ENCODE data around the gene BACH2. TPM values are rescaled to one million over a fixed set of nuclear protein-coding genes. Genes with fewer than 3 reads are reported as not detected.

The BACH2 gene
- total RNA-seq, 1 experiment from 2014 or later = 3.3 TPM

- DNase-seq (ENCODE audit: low read depth, low spot score) (no peak), ATAC-seq (no peak)
- intact Hi-C loops (cut with micrococcal nuclease) = no loop called here
- TF ChIP-seq CTCF (IDR thresholded peaks at IDR 0.05 in 2 of 3, conservative IDR thresholded peaks at IDR 0.05 in 1 of 3; ENCODE audit: borderline replicate concordance in 1 of 3, insufficient read depth in 1 of 3, low read depth in 2 of 3, low read length in 2 of 3) (no peak), EZH2phosphoT487 (IDR thresholded peaks at IDR 0.05; ENCODE audit: borderline replicate concordance) (no peak), SIN3A (IDR thresholded peaks at IDR 0.05; ENCODE audit: low read depth) (no peak), ELF1 (IDR thresholded peaks at IDR 0.05; ENCODE audit: borderline replicate concordance, low read depth) (no peak), ATF3 (IDR thresholded peaks at IDR 0.05) (no peak)
- Histone ChIP-seq H3K79me2 (ENCODE audit: insufficient read depth, low read length) (no peaks in the 10 kb centered on the region), H2AFZ (ENCODE audit: low read depth, low read length, poor library complexity, severe bottlenecking) (no peak overlapping the region), H3K4me1 (ENCODE audit: control insufficient read depth in 1 of 2, insufficient read depth in 2 of 2, low read length in 2 of 2) (peaks cover 0 to 3% of the 10 kb centered on the region in 2 experiments; a peak in 2 of 4 replicates), H3K27me3 (ENCODE audit: insufficient read depth, low read length) (no peaks in the 10 kb centered on the region), H3K9me3 (ENCODE audit: control insufficient read depth in 1 of 2, insufficient read depth in 1 of 2, low read depth in 1 of 2, low read length in 2 of 2) (no peaks in the 10 kb centered on the region), H4K20me1 (ENCODE audit: insufficient read depth) (no peaks in the 10 kb centered on the region), H3K4me3 (replicated peaks in 1 of 2; ENCODE audit: low read depth in 1 of 2, low read length in 2 of 2) (no peak overlapping the region), H3K27ac (ENCODE audit: low read depth, low read length) (no peak overlapping the region), H3K9ac (ENCODE audit: low read length) (no peak overlapping the region), H3K9me2 (ENCODE audit: insufficient read depth) (no peaks in the 10 kb centered on the region), H3K4me2 (ENCODE audit: low read length) (no peak overlapping the region), H3K36me3 (ENCODE audit: control insufficient read depth in 1 of 2, insufficient read depth in 2 of 2, low read length in 2 of 2) (no peaks in the 10 kb centered on the region)
- ChIA-PET CTCF (no interaction called here), POLR2A (no interaction called here), RAD21 (ENCODE audit: low non-redundant PET in 1 of 2, low total read pairs in 2 of 2, uncharacterized antibody in 2 of 2, unreplicated experiment in 2 of 2) (no interaction called here)
- BruUV-seq (replicated peaks) = no TSS peak
Observed at GRCh38 chr6:90008908-90009501, 287.6 kb downstream of the BACH2 start.

- Histone ChIP-seq H2AFZ (ENCODE audit: low read depth, low read length, poor library complexity, severe bottlenecking) (no peak overlapping the region), H3K9me3 (ENCODE audit: control insufficient read depth in 1 of 2, insufficient read depth in 1 of 2, low read depth in 1 of 2, low read length in 2 of 2) (no peaks in the 10 kb centered on the region), H3K36me3 (ENCODE audit: control insufficient read depth in 1 of 2, insufficient read depth in 2 of 2, low read length in 2 of 2) (no peaks in the 10 kb centered on the region), H3K9me2 (ENCODE audit: insufficient read depth) (no peaks in the 10 kb centered on the region), H3K9ac (ENCODE audit: low read length) (no peak overlapping the region), H3K79me2 (ENCODE audit: insufficient read depth, low read length) (no peaks in the 10 kb centered on the region), H3K4me3 (replicated peaks in 1 of 2; ENCODE audit: low read depth in 1 of 2, low read length in 2 of 2) (no peak overlapping the region), H3K27ac (ENCODE audit: low read depth, low read length) (no peak overlapping the region), H4K20me1 (ENCODE audit: insufficient read depth) (no peaks in the 10 kb centered on the region), H3K4me1 (ENCODE audit: control insufficient read depth in 1 of 2, insufficient read depth in 2 of 2, low read length in 2 of 2) (peaks cover 3 to 9% of the 10 kb centered on the region in 2 experiments; a peak in 3 of 4 replicates), H3K4me2 (ENCODE audit: low read length) (no peak overlapping the region), H3K27me3 (ENCODE audit: insufficient read depth, low read length) (no peaks in the 10 kb centered on the region)
- no peak for ATAC-seq
- ChIA-PET CTCF (no interaction called here), POLR2A (no interaction called here), RAD21 (ENCODE audit: low non-redundant PET in 1 of 2, low total read pairs in 2 of 2, uncharacterized antibody in 2 of 2, unreplicated experiment in 2 of 2) (no interaction called here)
- intact Hi-C loops (cut with micrococcal nuclease) = no loop called here
- BruUV-seq (replicated peaks) = no TSS peak
- TF ChIP-seq SP1 (IDR thresholded peaks at IDR 0.05; ENCODE audit: low read depth) (no peak), CEBPB (IDR thresholded peaks at IDR 0.05; ENCODE audit: low read depth) (no peak), ATF3 (IDR thresholded peaks at IDR 0.05) (no peak)
- DNase-seq (ENCODE audit: low read depth, low spot score) = no peak
Observed at GRCh38 chr6:90008189-90008907, 288.3 kb downstream of the BACH2 start.

Measured in HCT116 (cell line).